Fibroblast of skin of abdomen (primary cell): ENCODE measurements around the gene LRP1B.

Source experiments
- DNase-seq: peaks from one replicate; pipeline ENCODE4 v3.0.0-alpha.2; 2013

LRP1B gene

DNA sequence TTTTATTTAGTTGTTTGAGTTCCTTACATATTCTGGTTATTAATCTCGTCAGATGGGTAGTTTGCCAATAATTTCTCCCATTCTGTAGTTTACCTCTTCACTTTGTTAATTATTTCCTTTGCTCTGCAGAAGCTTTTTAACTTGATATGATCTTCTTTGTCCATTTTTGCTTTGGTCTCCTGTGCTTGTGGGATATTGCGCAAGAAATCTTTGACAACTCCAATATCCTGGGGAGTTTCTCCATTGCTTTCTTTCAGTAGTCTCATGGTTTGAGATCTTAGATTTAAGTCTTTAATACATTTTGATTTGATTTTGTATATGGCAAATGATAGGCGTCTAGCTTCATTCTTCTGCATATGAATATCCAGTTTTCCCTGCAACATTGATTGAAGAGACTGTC lies 389.2 kb downstream of the LRP1B start:
- DNase-seq = no peak

DNA sequence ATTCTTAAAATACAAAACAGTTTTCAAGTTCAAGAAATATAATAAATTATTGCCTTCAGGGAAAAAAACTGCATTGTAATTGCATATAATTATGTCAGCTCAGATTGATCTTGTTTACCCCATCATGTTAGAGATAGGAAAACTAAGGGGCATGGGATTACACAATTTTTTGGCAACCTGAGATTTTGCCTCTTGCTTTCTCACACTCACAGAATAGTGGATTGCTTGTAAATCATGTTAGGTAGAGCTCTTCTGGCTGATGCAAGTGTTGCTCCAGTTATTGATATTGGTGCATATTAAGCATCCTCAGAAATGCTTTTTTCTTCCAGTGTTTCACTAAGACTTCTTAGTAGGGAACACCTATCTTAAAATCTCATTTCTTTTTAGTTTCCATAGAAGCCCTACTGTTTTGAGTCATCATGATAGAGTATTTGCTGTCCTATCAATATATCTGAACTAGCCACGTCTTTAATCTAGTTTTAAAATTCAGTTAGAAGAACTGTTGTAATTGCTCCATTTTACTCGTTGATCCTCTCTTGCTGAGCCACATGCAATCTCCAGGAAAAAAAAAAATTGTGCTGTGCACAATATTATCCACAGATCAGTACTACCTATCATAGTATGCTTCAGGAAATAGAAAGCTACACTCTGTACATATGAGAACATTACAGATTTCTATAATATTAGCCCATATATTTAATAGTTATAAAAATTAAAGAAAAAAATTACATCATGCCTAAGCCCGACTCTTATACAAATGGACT lies 393.1 kb downstream of the LRP1B start:
- no peak for DNase-seq

DNA sequence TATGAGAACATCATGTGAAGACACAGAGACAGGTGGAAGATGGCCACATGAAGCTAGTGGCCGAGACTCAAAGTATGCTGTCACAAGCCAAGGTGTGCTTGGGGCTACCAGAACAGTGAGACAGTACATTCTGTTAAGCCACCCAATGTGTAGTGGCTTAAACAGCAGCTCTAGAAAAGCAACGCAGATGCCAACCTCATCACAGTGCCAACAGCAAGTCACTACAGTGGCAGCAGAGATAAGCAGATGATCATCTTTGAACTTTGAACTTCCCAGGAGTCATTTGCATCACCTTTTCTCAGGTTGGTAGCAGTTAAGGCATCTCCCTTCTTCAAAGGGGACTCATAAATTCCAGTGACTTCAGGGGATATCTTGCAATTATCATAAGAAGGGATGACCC lies 394.4 kb downstream of the LRP1B start:
- DNase-seq = no peak

DNA sequence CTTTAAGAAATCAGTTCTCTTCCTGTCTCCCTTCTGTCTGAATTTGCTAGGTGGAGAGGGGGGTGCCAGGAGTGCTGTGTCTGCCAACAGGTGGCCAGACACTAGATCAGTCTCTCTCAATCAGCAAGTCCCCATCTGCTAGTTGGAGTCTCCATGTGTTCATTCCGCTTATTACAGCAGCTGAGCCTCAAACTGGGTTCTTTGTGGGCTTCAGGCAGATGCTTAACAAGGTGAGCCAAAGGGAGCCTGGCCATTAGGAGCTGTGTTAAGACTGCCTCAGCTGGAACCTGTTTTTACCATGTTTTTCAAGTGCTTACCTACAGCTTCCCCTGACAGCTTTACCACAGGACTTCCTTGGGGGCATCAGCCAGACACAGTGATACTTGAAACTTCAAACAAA lies 401.9 kb downstream of the LRP1B start:
- DNase-seq = no peak

DNA sequence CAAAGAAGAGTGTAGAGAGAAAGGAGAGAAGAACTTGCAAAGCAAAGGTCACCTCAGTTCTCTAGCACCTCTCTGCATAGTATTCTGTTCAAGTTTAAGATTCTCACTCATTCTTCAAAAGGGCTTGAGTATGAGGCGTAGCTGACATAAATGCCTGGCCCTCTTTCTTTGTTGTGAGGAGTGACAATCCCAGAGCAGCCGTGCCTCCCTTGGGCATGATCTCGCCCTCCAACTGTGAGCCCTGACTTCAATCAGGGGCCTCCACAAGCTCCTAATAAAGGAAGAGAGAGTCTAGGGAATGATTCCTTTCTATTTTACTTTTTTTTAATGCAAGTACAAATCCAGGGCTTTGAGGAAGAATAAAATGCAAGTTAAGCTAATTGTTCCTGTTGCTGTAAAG lies 402.7 kb downstream of the LRP1B start:
- DNase-seq = no peak

DNA sequence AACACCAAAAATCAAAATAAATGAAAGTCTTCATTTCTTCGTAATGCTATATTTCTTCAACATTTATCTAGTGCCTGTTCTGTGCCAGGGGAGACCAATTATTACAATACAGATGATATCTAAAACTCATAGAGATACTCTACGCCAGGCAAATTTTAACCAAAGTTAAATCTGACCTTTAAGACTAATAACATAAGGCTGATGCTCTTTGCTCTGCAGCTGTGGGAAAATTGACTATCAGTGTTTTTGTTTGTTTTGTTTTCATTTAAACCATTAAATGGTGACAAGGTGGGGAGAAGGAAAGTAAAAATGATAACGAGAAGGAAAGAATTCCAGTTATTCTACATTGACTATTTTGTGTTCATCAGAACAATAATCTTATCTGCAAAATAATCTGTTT lies 406.4 kb downstream of the LRP1B start:
- no peak for DNase-seq

DNA sequence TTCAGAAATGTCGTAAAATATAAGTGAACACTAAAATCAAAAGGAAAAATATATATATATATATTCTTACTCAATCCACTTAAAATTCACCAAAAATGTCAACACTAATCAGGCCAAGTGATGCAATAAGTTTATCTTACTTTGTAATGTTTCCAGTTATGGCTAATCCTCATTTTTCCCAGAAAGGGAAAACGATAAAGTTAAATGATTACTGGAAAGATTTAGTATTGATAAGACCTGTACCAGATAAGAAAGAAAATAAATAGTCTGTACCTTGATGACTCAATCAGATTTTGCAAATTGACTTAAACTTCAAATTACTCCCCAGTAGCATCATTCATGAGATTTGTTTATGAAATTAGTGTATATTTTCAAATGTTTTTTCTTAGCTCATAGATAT lies 407.0 kb downstream of the LRP1B start:
- DNase-seq = no peak

DNA sequence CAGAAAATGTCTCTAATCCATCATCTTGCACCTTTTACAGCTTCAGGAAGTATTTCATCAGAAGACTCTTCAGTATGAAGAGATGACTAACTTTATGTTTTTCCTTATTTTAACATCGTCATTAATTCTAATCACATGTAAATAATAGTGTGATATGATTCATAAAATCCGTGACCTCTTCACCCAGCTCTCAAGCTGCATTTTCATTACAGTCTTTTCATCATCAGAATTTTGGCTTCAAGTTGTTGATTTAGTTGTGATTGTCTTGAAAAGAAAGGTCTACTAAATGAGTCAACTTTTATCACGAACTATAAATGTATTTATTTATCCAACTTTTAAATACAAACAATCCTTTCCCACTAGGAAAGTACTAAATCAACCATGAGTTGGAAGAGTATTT lies 410.3 kb downstream of the LRP1B start:
- DNase-seq = no peak

DNA sequence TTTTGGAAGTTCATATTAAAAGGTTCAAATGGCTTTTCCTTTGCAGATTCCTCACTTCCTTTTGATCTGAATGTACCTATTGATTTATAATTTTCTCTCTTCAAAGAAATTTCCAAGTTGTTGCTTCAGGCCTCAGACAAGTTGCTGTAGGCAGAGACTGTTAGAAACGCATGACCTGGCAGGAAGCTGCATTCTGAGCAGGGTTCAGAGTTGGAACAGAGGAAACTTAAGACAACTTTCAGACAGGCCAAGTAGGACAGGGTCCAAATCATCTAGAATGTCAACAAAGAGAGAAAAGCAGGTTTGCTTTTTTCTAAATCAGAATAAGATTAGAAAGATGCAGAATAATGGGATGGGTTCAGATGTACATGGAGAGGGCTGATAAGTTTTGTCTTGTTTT lies 416.3 kb downstream of the LRP1B start:
- DNase-seq = no peak

DNA sequence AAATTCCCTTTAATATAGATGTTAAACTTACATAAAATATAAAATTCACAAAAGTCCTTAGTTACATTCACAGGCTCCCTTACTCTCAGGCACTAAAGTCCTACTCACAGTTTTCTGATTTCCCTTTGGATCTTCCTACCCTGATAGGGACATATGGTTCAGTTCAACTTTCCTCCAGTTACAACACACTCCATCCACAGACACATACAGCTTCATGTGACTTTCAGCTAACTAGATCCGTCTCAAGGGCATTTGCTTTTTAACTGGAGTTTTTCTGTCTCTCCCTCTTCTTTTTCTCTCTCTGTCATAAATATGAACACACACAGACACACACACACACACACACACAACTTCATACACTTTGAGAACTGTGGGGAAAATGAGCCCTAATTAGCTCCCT lies 419.2 kb downstream of the LRP1B start:
- DNase-seq = no peak

DNA sequence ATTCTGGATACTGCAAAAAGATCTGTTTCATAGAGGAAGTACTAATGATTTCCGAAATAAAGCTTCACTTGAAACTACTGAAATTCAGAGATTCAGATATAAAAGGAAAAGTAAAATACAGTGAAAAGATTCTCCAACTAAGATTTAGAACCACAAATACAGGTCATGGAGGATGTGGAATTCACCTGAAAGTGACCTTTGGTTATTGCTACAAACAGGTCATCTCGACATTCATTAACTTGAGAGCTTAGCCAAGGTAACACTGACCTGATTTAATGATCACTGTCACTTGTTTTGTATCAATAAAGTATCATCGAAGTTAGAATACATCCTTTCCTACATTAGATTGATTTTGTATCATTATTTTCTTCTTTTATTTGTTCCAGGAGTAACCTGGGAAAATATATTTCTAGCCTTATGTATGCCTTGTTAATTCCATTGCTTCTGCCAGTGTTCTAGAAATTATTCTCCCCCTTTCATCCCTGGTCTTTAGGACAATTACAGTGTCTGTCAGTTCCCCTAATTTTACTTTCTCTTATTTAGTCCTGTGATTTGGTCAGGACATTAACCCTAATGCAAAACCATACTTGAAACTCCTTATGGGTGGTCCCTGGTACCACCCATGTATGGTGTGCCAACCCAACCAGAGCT lies 420.1 kb downstream of the LRP1B start:
- DNase-seq = no peak

DNA sequence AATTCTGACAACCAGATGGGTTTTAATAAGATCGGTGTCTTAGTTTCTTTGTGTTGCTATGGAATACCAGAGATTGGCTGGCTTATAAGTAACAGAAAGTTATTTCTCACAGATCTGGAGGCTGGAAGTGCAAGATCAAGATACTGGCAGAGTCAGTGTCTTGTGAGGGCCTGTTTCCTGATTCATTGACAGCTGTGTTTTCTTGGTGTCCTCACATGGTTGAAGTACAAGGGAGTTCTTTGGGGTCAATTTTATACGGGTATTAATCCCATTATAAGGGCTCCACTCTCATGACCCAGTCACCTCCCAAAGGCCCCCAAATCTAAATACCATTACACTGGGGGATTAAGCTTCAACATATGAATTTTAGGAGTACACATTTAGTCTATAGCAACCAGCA lies 421.1 kb downstream of the LRP1B start:
- no peak for DNase-seq

DNA sequence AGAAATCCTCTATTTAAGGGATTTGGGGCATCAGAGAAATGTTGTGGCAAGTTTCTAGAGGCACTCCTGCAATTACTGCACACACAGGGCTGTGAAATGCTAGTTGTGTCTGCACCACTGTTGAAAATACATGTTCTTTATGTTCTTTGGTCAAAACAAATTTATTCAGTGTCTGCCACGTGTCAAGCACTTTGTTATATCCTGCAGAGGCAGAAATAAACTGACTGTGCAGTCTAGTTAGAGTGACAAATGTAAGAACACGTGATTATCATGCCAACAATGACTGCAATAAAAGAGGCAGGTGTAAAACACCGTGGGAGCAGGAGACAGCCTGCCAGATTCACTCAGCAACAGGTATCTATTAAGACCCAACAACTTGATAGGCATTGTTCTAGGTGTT lies 423.3 kb downstream of the LRP1B start:
- DNase-seq = no peak

DNA sequence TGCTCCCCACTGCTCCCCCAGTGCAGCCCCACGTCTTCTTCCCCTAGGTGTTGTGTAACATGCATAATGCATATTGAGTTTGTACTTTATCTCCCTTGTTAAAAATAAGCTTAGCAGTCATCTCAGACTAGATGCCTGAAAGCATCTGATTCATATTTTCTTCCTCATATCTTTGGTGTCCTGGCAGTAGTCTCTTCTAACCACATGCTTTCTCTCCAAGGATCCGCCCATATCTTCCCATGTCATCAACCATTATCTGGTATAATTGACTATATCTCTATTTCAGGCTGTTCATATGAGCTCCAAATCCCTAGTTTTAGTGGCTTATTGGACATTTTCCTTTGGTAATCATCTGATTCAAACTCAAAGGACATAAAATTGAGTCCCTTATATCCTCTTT lies 426.3 kb downstream of the LRP1B start:
- no peak for DNase-seq

DNA sequence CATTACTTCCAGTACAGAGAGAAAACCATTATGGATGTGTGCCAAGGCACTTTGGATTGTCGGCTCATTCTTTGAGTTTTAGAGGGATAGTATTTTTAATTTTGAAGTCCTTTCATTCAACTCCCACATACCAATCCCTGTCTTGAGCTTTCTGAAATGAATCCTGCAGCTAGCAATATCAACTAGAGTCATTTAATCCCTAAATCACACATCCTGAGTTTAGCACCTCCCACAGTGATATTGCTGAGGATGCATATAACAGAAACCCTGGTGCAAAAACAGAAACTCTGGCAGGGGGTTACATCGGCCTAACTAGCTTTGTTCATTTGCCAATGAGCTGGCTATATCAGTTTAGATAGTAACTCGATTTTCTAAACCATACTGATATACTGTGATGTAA lies 427.3 kb downstream of the LRP1B start:
- DNase-seq = no peak

DNA sequence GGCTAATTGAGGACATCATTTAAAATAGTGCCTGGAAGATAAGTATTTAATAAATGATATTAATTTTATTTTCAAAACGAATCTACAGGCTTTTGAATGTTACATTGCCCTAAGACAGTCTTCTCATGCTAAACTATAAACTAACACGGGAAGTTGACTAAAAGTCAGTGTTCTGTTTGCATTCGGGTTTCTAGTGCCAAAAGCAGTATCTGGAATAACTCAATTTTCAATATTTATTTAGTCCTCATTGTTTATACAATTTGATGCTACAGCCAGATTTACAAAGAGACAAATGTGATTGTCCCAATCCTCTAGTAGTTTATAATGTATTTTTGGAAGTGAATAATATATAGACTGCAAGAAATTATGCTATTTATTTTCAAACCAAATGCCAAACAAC lies 429.2 kb downstream of the LRP1B start:
- DNase-seq = no peak

DNA sequence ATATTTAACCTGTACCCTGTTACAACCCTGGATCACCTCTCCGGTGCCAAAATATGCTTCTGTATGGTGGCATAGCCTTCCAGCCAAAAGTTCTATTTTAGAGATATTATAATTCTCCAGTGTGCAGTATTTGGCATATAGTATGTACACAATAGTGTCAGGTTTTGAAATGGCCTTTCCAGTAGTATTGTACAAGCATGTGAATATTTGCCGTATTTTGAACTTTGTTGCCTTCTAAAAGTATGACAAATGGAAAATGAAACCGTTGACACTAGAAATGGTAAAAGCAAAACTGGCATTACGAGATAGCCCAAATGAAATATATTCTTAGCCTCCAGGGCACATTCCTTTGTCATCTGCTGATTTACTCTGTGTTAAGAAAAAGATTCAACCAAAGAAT lies 431.2 kb downstream of the LRP1B start:
- no peak for DNase-seq

DNA sequence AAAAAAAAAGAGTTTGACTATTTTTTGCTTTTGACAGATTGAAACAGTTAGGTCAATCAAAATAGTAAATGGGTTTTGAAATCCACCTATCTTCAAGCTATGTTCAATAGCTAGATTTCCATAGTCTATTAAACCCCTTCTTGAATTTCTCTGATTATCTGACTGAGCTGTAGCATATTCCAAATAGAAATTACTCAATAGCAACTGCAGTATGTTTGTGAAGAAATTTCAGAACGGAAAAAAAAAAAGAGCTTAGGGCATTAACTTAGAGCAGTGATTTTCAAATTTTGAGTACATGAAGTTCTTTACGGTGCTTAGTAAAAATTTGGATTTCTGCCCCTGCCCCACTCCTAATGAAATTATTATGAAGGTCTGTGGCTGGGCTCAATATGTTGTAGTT lies 432.3 kb downstream of the LRP1B start:
- no peak for DNase-seq

DNA sequence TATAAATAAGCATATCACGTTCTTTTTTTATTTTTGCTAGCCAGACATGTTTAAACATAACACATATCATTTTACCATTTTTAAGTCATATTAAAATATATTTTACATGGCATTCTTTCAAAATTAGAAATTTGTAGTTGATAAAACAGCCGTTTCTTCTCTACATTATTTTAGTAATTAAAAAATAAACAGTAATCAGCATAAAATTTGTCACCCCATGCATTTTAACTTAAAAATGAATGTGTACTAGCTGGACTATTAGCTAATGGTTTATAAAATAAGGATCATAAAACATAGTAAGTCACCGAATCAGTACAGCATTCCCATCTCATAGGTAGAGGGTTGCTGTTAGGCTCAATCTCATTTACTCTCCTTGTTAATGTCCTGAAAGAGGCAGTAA lies 433.8 kb downstream of the LRP1B start:
- DNase-seq = no peak

DNA sequence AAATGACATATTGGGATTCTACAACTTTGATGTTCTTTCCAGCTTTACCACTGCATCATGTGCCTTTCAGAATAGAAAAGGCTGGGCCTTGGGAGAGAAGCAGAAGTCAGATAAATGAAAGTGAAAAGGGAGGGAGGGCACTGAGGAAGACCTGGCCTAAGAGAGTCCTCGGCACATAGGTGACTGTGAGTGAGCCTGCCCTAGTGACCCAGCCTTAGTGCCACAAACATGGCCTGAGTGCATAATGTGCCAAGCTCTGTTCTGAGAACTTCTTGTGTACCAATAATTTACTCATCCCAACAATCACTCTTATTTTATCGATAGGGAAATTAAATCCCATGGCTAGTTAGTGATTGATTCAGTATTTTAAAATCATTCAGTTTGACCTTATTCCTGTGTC lies 436.6 kb downstream of the LRP1B start:
- DNase-seq = no peak

DNA sequence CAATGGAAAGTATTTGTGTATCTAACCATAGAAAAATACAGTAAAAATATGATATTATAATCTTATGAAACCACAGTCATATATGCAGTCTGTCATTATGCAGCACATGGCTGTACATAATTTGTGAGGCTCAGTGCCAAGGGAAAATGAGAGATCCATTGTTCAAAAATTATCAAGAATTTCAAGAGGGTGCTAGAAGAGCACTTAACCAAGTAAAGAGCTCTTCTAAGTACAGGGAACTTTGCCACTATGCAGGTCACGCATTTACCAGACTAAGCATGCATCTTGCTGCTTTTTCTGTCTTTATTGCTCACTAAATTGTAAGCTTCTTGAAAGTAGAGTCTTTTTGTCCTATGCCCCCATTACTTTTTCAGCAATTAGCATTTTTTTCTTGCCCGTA lies 438.0 kb downstream of the LRP1B start:
- DNase-seq = no peak

DNA sequence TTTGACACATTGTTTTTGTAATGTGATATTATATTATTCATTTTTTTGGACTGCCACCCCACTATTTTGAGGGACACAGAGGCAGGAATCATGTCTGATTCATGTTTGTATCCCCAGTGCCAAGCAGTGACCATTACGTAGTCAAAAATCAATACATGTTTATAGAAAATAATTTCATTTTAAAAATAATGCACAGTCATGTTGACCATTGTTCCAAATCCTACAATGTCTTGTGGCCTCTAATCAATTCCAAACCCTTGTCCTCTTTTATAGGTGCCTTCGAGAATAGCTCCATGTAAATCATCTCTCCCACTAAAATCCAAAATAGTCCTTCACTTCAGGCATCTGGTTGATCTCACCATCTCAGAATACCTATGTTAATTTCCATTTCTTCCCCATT lies 454.7 kb downstream of the LRP1B start:
- no peak for DNase-seq

DNA sequence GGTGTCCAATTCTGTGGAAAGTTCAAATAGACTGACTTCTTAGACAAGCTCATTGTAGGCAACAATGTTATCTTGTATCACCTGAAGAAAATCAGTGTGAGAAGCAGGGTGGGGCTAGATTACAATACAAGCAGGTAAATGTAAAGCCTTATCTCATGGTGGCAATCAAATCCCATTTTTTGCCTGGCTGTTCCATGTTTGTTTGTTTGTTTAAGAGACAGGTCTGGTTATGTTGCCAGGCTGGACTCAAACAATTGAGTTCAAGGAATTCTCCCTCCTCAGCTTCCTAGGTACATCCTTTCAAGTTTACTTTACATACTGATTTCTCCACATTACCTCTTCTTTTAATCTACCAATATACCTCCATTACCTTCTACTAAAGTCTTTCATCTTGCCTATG lies 464.6 kb downstream of the LRP1B start:
- DNase-seq = no peak

DNA sequence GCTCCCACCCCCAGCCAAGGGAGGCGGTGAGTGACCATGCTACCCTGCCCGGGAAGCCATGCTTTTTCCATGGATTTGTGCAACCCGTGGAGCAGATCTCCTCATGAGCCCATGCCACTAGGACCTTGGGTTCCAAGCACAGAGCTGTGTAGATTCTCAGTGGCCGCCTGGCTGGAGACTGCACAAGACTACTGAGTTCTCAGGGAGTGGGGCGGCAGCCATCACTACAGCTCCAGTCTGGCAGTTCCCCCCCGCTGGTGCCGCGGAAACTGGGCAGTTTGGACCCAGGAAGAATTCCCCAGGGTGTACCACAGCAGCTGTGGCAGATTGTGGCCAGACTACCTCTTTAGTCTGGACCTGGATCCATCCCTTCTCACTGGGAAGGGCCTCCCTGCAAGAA lies 470.6 kb downstream of the LRP1B start:
- no peak for DNase-seq

DNA sequence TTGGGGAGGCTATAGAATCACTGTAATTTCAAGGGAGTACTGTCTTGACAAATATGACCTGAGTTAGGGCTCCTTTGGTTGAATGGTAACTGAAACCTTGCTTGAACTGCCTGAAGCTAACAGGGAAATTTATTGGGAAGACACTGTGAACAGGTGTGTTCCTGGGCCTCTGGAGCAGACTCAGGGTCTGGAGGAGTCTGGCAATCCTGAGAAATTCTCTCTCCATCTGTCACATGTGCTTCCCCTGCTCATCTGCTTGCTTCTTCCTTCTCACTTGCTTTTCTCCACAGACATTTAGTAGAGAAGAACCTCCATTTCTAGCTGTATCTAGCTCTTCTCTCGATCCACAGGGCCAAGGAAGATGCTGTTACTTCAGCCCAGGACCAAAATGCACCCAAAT lies 476.5 kb downstream of the LRP1B start:
- no peak for DNase-seq
